ENCODE measurements around the gene FARS2.

GRCh38 chr6:5506149-5506548, 244.8 kb downstream of the FARS2 start:
- TF ChIP-seq POLR2AphosphoS5 (IDR thresholded peaks at IDR 0.05) (no peak), POLR2A (IDR thresholded peaks at IDR 0.05) (no peak), CTCF (IDR thresholded peaks at IDR 0.05) (no peak)
